Gastroesophageal sphincter (tissue), 4 donors: ENCODE data around the gene DIP2C. TPM values are rescaled to one million over a fixed set of nuclear protein-coding genes. Genes with fewer than 3 reads are reported as not detected.

Experiments used
- ATAC-seq: fragments of 150-250 bp; one replicate; pipeline ENCODE4 v1.9.1; 2016; ENCODE audit warnings: mild to moderate bottlenecking, moderate library complexity
- H3K27ac ChIP-seq, 4 donors: fragments of 200-600 bp; sonication (generic) in 3 of 4; 1 replicate in 3 of 4; 2 replicates in 1 of 4; pipeline ENCODE4 v1.5.1; 2016 to 2019
- H3K27me3 ChIP-seq: fragments of 200-600 bp; sonication (generic); one replicate; pipeline ENCODE4 v1.5.1; 2019
- H3K36me3 ChIP-seq, 2 donors: fragments of 200-600 bp; sonication (generic); one replicate each; pipeline ENCODE4 v1.5.1; 2019; ENCODE audit warnings: control low read depth in 1 of 2
- H3K4me1 ChIP-seq, 3 donors: fragments of 200-600 bp; sonication (generic); 1 replicate in 2 of 3; 2 replicates in 1 of 3; pipeline ENCODE4 v1.5.1; 2016 to 2019; ENCODE audit warnings: control low read depth in 2 of 3
- H3K4me3 ChIP-seq, 2 donors: fragments of 200-600 bp; sonication (generic); one replicate each; pipeline ENCODE4 v1.5.1; 2019; ENCODE audit warnings: mild to moderate bottlenecking in 1 of 2, moderate library complexity in 1 of 2
- H3K9me3 ChIP-seq, 3 donors: fragments of 200-600 bp; sonication (generic); one replicate each; pipeline ENCODE4 v1.5.1; 2017 to 2019; ENCODE audit warnings: control low read depth in 2 of 3
- CTCF ChIP-seq, 4 experiments: fragments of 200-600 bp in 2 of 4; fragments of 450-650 bp in 2 of 4; sonication (generic) in 1 of 4; IDR thresholded peaks; one replicate each; pipeline ENCODE4 v1.5.1; 2017 to 2019; ENCODE audit warnings: antibody characterized with exemption in 4 of 4, mild to moderate bottlenecking in 2 of 4, moderate library complexity in 2 of 4
- EP300 ChIP-seq: sonication (generic); formaldehyde crosslinking; IDR thresholded peaks from one replicate; pipeline ENCODE4 v1.6.1; 2017; ENCODE audit warnings: antibody characterized with exemption, mild to moderate bottlenecking
- POLR2A ChIP-seq, 2 donors: fragments of 450-650 bp; IDR thresholded peaks; one replicate each; pipeline ENCODE4 v1.6.1; 2017; ENCODE audit warnings: antibody characterized with exemption in 2 of 2, mild to moderate bottlenecking in 2 of 2, moderate library complexity in 1 of 2
- POLR2AphosphoS5 ChIP-seq: sonication (generic); formaldehyde crosslinking; IDR thresholded peaks from one replicate; pipeline ENCODE4 v1.6.1; 2017; ENCODE audit warnings: antibody characterized with exemption
- WGBS, 2 donors: methylation state at CpG; one replicate each; pipeline ENCODE4 v1.1.5; 2018; ENCODE audit warnings: low coverage in 1 of 2; 5-methylcytosine and 5-hydroxymethylcytosine counted together
- total RNA-seq, 4 donors: library from RNA; depleted of rRNA; stranded (reverse); fragments of >200 nt; gene quantifications; one replicate each; pipeline ENCODE4 v1.1.0, GENCODE V29; 2016

The DIP2C gene
- total RNA-seq, 4 donors from 2014 or later: 40.8 to 73.8 (median 47.7) TPM

- no peak overlapping the region for H3K4me3 ChIP-seq
- H3K27me3 ChIP-seq: no peaks in the 10 kb centered on the region
- TF ChIP-seq POLR2AphosphoS5: no peak
- no peaks in the 10 kb centered on the region for H3K36me3 ChIP-seq
- peaks cover 0 to 89% (median 17%) of the 10 kb centered on the region in 3 donors for H3K4me1 ChIP-seq
- ATAC-seq: no peak
- no peaks in the 10 kb centered on the region for H3K9me3 ChIP-seq
- H3K27ac ChIP-seq: no peak overlapping the region
- 88 to 100% methylated on average over 1 to 16 of the region's 25 CpGs for WGBS, 2 donors
These were observed 83.7 kb downstream of the DIP2C start for GRCh38 chr10:605632-606325.

GRCh38 chr10:604716-605631, 84.5 kb downstream of the DIP2C start:
- TF ChIP-seq POLR2AphosphoS5 (no peak), POLR2A (IDR thresholded peaks at IDR 0.05) (no peak), EP300 (no peak), CTCF (IDR thresholded peaks at IDR 0.05) (no peak)
- no peaks in the 10 kb centered on the region for H3K36me3 ChIP-seq
- no peaks in the 10 kb centered on the region for H3K9me3 ChIP-seq
- no peak for ATAC-seq
- 78 to 83% methylated on average over 9 to 19 of the region's 21 CpGs for WGBS, 2 donors
- no peak overlapping the region for H3K27ac ChIP-seq
- H3K4me1 ChIP-seq: peaks cover 0 to 90% (median 17%) of the 10 kb centered on the region in 3 donors
- H3K4me3 ChIP-seq: no peak overlapping the region
- H3K27me3 ChIP-seq: no peaks in the 10 kb centered on the region

GRCh38 chr10:603745-604144, 85.7 kb downstream of the DIP2C start:
- no peak for ATAC-seq
- Histone ChIP-seq H3K4me3 (no peak overlapping the region), H3K9me3 (no peaks in the 10 kb centered on the region), H3K36me3 (no peaks in the 10 kb centered on the region), H3K27me3 (no peaks in the 10 kb centered on the region), H3K27ac (no peak overlapping the region), H3K4me1 (peaks cover 0 to 90% (median 20%) of the 10 kb centered on the region in 3 donors)
- TF ChIP-seq EP300 (no peak), CTCF (IDR thresholded peaks at IDR 0.05) (no peak), POLR2AphosphoS5 (no peak)
- 64 to 69% methylated on average over 2 to 4 of the region's 6 CpGs for WGBS, 2 donors

GRCh38 chr10:602391-603005, 87.0 kb downstream of the DIP2C start:
- H3K27ac ChIP-seq: no peak overlapping the region
- WGBS, 2 donors: 91% methylated on average over 10 of the region's 18 CpGs; no CpG with 5 or more reads in 1 of the 2 donors

More at GRCh38 chr10:602391-603005, 87.0 kb downstream of the DIP2C start:
- TF ChIP-seq CTCF (IDR thresholded peaks at IDR 0.05) (no peak), POLR2A (IDR thresholded peaks at IDR 0.05) (no peak), POLR2AphosphoS5 (no peak), EP300 (no peak)
- H3K4me1 ChIP-seq: peaks cover 0 to 97% (median 22%) of the 10 kb centered on the region in 3 donors
- no peak overlapping the region for H3K4me3 ChIP-seq
- H3K27me3 ChIP-seq: no peaks in the 10 kb centered on the region
- H3K9me3 ChIP-seq: no peaks in the 10 kb centered on the region
- no peaks in the 10 kb centered on the region for H3K36me3 ChIP-seq
- no peak for ATAC-seq
